ENCODE measurements around the gene TNXB.
"Not testable (repeated sequence)": the region's sequence is repeated elsewhere in the genome, so short reads cannot be mapped to it uniquely, and the experiment has no call there.

TNXB gene

GRCh38 chr6:32109114-32109764 lies at the start of gene TNXB:
Gene TNXB (minus strand): TSS chr6:32109338. CDS start chr6:32098198, 11,140 bp downstream.
- DNase-seq, result no peak

GRCh38 chr6:32158052-32158451 lies 48.9 kb upstream of the TNXB start:
- no peak for DNase-seq

- DNase-seq, result no peak
Measured at GRCh38 chr6:32156891-32157290, 47.8 kb upstream of the TNXB start.

- peak; percentile 79 for DNase-seq
Measured at GRCh38 chr6:32154514-32155161, 45.5 kb upstream of the TNXB start.

- DNase-seq, result peak; percentile 78
Measured at GRCh38 chr6:32153564-32154513, 44.7 kb upstream of the TNXB start, which contains the start of gene PPT2. Gene PPT2 (plus strand): TSS chr6:32154141. CDS start chr6:32154595, 454 bp downstream.

- no peak for DNase-seq
Measured at GRCh38 chr6:32152769-32153563, 43.8 kb upstream of the TNXB start.

GRCh38 chr6:32151863-32152768 lies 43.0 kb upstream of the TNXB start, which contains the start of gene PRRT1:
Gene PRRT1 (minus strand): TSS chr6:32151939. CDS start chr6:32151827, 112 bp downstream.
- no peak for DNase-seq

- DNase-seq, result no peak
Measured at GRCh38 chr6:32151181-32151862, 42.2 kb upstream of the TNXB start.

- DNase-seq, result no peak
Measured at GRCh38 chr6:32149932-32150870, 41.1 kb upstream of the TNXB start.

- DNase-seq, result no peak
Measured at GRCh38 chr6:32149092-32149755, 40.1 kb upstream of the TNXB start.

- DNase-seq, result no peak
Measured at GRCh38 chr6:32148289-32149091, 39.4 kb upstream of the TNXB start.

GRCh38 chr6:32147401-32148132 lies 38.4 kb upstream of the TNXB start:
- DNase-seq, result no peak

GRCh38 chr6:32146687-32147086 lies 37.5 kb upstream of the TNXB start:
- DNase-seq, result no peak

GRCh38 chr6:32146287-32146686 lies 37.1 kb upstream of the TNXB start:
- no peak for DNase-seq

- DNase-seq, result not testable (repeated sequence)
Measured at GRCh38 chr6:32144238-32144637, 35.1 kb upstream of the TNXB start.

GRCh38 chr6:32140420-32141046 lies 31.4 kb upstream of the TNXB start:
- DNase-seq, result no peak

GRCh38 chr6:32139590-32139989 lies 30.5 kb upstream of the TNXB start:
- no peak for DNase-seq
